ENCODE data around the gene BTK. TPM values are rescaled to one million over a fixed set of nuclear protein-coding genes. Genes with fewer than 3 reads are reported as not detected.

The BTK gene
- total and polyA plus RNA-seq, 5 experiments from 2014 or later: 0.12 to 9.8 (median 0.20) TPM

Other genes with a start within 250 kb of the BTK start
- not detected for gene DRP2, start 166.4 kb downstream of the BTK start, total RNA-seq
- under 1 TPM in 1 of 3 donors, not detected in 2; 0.05 TPM for gene DRP2, start 166.4 kb downstream of the BTK start, polyA plus RNA-seq
- not detected for gene TAF7L, start 94.9 kb downstream of the BTK start, total RNA-seq
- gene TAF7L, start 94.9 kb downstream of the BTK start, polyA plus RNA-seq: not detected
- 10 to 100 TPM; 11.2 to 14.1 TPM for gene TIMM8A, start 37.4 kb downstream of the BTK start, total RNA-seq
- 10 to 100 TPM in 2 of 3 donors, 1 to 10 TPM in 1; 8.6 to 12.0 (median 11.8) TPM for gene TIMM8A, start 37.4 kb downstream of the BTK start, polyA plus RNA-seq
- gene RPL36A, start 4.8 kb upstream of the BTK start, total RNA-seq: 100 to 1,000 TPM; 288 to 318 TPM
- gene RPL36A, start 4.8 kb upstream of the BTK start, polyA plus RNA-seq: 1,000 to 10,000 TPM; 2,876 to 3,216 (median 3,107) TPM
- gene GLA, start 21.7 kb upstream of the BTK start, total RNA-seq: 10 to 100 TPM; 16.9 to 17.9 TPM
- gene GLA, start 21.7 kb upstream of the BTK start, polyA plus RNA-seq: 10 to 100 TPM; 12.0 to 13.4 (median 13.0) TPM
- gene HNRNPH2, start 22.0 kb upstream of the BTK start, total RNA-seq: 10 to 100 TPM; 47.7 to 49.4 TPM
- 10 to 100 TPM; 75.2 to 99.6 (median 86.0) TPM for gene HNRNPH2, start 22.0 kb upstream of the BTK start, polyA plus RNA-seq
- 10 to 100 TPM; 13.2 to 14.5 TPM for gene ARMCX4, start 99.3 kb upstream of the BTK start, total RNA-seq
- gene ARMCX4, start 99.3 kb upstream of the BTK start, polyA plus RNA-seq: 1 to 10 TPM in 2 of 3 donors, under 1 TPM in 1; 0.91 to 1.6 (median 1.1) TPM
- gene ARMCX1, start 164.4 kb upstream of the BTK start, total RNA-seq: 1 to 10 TPM; 4.4 to 5.0 TPM
- gene ARMCX1, start 164.4 kb upstream of the BTK start, polyA plus RNA-seq: 1 to 10 TPM; 2.2 to 6.5 (median 4.9) TPM
- 10 to 100 TPM; 38.0 to 39.5 TPM for gene ARMCX6, start 231.8 kb upstream of the BTK start, total RNA-seq
- 10 to 100 TPM; 38.3 to 49.7 (median 48.7) TPM for gene ARMCX6, start 231.8 kb upstream of the BTK start, polyA plus RNA-seq
- gene ARMCX3, start 237.0 kb upstream of the BTK start, total RNA-seq: 10 to 100 TPM; 25.4 to 28.1 TPM
- gene ARMCX3, start 237.0 kb upstream of the BTK start, polyA plus RNA-seq: 10 to 100 TPM; 17.3 to 25.1 (median 19.8) TPM